ENCODE data around the gene RAPGEF5.

Gene RAPGEF5

DNA sequence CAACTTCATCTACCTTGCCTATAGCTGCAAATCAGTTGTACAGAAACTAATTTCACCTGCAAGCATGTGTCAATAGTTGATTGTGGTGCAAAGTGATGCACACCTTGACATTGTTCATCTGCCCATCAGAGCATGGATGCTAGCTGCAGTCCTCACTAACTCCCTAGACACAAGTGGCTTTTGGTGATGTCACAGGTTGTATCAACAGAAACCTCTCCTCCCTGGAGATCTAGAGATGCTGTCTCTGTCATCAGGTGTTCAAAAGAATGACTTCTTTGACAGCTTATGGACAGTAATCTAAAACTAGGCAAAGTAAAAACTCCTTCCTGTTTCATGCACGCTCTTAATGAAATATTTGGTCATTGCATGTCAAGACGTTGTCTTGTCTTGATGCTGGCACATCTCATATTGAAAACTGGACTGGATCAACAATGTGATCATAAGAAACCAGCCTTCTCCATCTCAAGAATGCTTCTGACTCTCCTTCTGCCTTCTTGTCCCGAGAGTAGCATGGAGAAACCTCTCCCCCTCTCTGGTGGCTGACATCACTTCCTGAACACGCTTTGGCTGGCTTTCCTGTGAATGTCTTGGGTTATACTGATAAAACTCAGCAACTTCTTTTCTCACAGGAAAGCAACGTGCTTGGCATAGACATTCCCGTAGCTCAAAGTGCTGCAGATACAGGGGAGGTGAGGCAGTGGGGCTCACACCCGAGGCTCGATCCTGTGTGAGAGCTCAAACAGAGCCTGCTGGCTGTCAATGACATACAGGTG, 235.1 kb downstream of the RAPGEF5 start:
- H3K36me3 ChIP-seq (ENCODE audit: control insufficient read depth, insufficient read depth, low read length), result no peaks in the 10 kb centered on the region
- H3K27me3 ChIP-seq (ENCODE audit: control insufficient read depth, insufficient read depth, low read length), result no peaks in the 10 kb centered on the region
- H3K4me3 ChIP-seq (ENCODE audit: low read length), result no peak overlapping the region
- H3K27ac ChIP-seq (ENCODE audit: low read depth, low read length), result no peak overlapping the region
- H3K4me1 ChIP-seq (ENCODE audit: control insufficient read depth, insufficient read depth, low read length), result no peaks in the 10 kb centered on the region
- H3K9ac ChIP-seq (ENCODE audit: low read length), result no peak overlapping the region

DNA sequence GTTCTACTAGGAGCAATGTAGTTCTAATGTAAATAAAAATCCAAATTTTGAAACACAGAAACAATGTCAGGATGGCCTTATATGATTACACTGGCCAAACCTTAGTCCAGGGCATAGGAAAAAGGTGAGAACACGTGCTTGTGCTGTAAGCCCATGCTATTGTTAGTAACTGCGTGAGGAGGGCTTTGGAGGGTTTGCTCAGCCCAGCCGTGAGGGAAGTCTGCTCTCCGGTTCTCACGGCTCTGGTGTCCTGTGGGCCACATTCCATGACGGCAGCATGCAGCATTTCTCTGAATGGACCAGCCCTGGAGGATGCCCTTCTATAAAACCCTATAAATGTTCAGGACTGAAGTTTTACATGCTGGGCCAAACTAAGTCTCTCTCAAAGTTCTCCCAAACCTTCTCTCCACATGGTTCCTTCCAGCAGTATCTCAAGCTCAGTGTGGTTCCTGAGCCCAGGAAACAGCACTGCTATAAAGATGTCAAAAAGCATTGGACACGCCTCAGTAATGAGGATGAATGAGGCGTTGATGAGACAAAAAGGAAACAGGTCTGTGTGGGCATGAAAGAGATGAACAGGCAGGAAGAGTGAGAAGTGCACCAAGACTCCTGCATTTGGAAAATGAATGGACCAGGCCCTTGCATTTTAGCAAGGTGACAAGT, 236.4 kb downstream of the RAPGEF5 start:
- no peaks in the 10 kb centered on the region for H3K36me3 ChIP-seq (ENCODE audit: control insufficient read depth, insufficient read depth, low read length)

DNA sequence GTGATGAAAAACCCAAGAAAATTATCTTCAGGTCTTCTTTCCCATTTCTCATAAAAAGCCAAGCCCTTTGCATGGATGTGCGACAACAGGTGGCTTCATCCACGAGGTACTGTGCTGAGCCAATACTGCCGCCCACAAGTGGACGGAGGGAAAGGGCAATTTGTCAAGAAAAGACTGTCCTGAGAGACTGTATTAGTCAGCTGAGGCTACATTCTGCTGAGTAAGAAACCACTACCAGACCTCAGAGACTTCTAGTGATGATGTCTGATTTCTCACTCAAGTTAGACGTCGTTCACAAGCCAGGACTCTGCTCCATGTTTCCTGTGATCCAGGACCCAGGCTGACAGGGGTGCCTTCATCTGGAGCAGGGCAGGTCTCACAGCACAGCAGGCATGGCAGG, 239.7 kb downstream of the RAPGEF5 start:
- H3K36me3 ChIP-seq (ENCODE audit: control insufficient read depth, insufficient read depth, low read length), result no peaks in the 10 kb centered on the region
- H3K4me3 ChIP-seq (ENCODE audit: low read length), result no peak overlapping the region
- H3K9ac ChIP-seq (ENCODE audit: low read length), result no peak overlapping the region
- no peaks in the 10 kb centered on the region for H3K4me1 ChIP-seq (ENCODE audit: control insufficient read depth, insufficient read depth, low read length)
- H3K27me3 ChIP-seq (ENCODE audit: control insufficient read depth, insufficient read depth, low read length), result no peaks in the 10 kb centered on the region
- no peak overlapping the region for H3K27ac ChIP-seq (ENCODE audit: low read depth, low read length)

More for the DNA sequence above, 236.4 kb downstream of the RAPGEF5 start:
- Histone ChIP-seq H3K4me3 (ENCODE audit: low read length) (no peak overlapping the region), H3K27ac (ENCODE audit: low read depth, low read length) (no peak overlapping the region), H3K4me1 (ENCODE audit: control insufficient read depth, insufficient read depth, low read length) (no peaks in the 10 kb centered on the region), H3K9ac (ENCODE audit: low read length) (no peak overlapping the region), H3K27me3 (ENCODE audit: control insufficient read depth, insufficient read depth, low read length) (no peaks in the 10 kb centered on the region)

DNA sequence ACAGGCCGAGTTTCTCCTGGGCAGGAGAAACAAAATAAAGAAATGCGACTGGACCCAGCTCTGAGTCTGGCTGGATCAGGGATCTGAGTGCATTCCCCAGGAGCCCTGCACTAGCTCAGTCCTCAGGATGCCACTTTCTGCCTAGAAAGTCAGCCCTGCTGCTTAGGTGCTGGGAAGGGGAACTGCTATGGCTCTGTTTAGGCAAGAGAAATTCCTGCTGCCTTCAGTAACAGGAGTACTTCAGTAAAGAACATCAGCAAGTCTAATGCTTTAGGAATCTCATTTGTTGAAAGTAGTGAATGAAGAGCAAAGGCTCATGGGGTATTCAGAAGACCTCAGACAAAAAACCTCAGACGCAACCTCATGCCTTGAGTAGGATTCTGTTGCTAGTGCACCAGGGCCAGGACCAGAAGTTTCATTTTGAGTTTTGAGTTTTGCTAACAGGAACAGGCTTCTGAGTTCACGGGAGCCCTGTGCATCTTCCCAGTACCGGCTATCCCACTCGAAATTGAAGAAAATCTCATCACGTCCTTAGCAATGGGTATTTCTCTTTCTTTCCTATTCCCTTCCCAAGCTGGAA, 240.4 kb downstream of the RAPGEF5 start:
- H3K27ac ChIP-seq (ENCODE audit: low read depth, low read length), result no peak overlapping the region
- no peaks in the 10 kb centered on the region for H3K36me3 ChIP-seq (ENCODE audit: control insufficient read depth, insufficient read depth, low read length)
- no peak overlapping the region for H3K4me3 ChIP-seq (ENCODE audit: low read length)
- H3K9ac ChIP-seq (ENCODE audit: low read length), result no peak overlapping the region
- H3K27me3 ChIP-seq (ENCODE audit: control insufficient read depth, insufficient read depth, low read length), result no peaks in the 10 kb centered on the region
- H3K4me1 ChIP-seq (ENCODE audit: control insufficient read depth, insufficient read depth, low read length), result no peaks in the 10 kb centered on the region

- Histone ChIP-seq H3K27me3 (ENCODE audit: control insufficient read depth, insufficient read depth, low read length) (no peaks in the 10 kb centered on the region), H3K27ac (ENCODE audit: low read depth, low read length) (no peak overlapping the region), H3K9ac (ENCODE audit: low read length) (no peak overlapping the region), H3K4me3 (ENCODE audit: low read length) (no peak overlapping the region), H3K36me3 (ENCODE audit: control insufficient read depth, insufficient read depth, low read length) (no peaks in the 10 kb centered on the region), H3K4me1 (ENCODE audit: control insufficient read depth, insufficient read depth, low read length) (no peaks in the 10 kb centered on the region)
Measured at GRCh38 chr7:22115689-22116088, 241.3 kb downstream of the RAPGEF5 start.

DNA sequence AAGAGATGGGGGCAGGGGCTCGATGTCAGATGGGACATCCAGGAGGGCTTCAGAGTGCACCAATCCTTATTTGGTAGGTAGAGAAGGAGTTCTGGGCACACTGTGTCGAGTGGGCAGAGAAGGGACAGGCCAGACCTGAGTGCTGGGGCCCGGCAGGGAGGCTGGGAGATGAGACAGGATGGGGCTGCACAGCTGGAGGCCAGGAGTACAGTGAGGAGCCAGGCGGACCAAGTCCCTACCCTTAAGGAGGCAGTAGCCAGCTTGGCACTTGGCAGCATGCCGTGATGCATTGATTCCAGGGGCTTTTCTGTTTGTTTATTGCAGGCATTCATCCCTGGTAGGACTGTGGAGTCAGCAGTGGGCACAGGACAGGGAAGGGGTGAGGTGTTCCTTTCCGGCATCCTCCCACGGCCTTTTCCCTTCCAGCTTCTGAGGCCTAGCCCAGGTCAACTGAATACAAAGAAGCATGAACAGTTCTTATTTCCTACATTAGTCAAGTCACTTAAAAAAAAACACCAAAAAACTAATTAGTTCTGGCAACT, 242.4 kb downstream of the RAPGEF5 start:
- no peak overlapping the region for H3K27ac ChIP-seq (ENCODE audit: low read depth, low read length)
- no peaks in the 10 kb centered on the region for H3K4me1 ChIP-seq (ENCODE audit: control insufficient read depth, insufficient read depth, low read length)
- H3K27me3 ChIP-seq (ENCODE audit: control insufficient read depth, insufficient read depth, low read length), result no peaks in the 10 kb centered on the region

GRCh38 chr7:22113041-22113440, 243.9 kb downstream of the RAPGEF5 start:
- Histone ChIP-seq H3K4me3 (ENCODE audit: low read length) (no peak overlapping the region), H3K9ac (ENCODE audit: low read length) (no peak overlapping the region), H3K36me3 (ENCODE audit: control insufficient read depth, insufficient read depth, low read length) (no peaks in the 10 kb centered on the region), H3K4me1 (ENCODE audit: control insufficient read depth, insufficient read depth, low read length) (no peaks in the 10 kb centered on the region), H3K27ac (ENCODE audit: low read depth, low read length) (no peak overlapping the region), H3K27me3 (ENCODE audit: control insufficient read depth, insufficient read depth, low read length) (no peaks in the 10 kb centered on the region)

More for the DNA sequence above, 242.4 kb downstream of the RAPGEF5 start:
- H3K36me3 ChIP-seq (ENCODE audit: control insufficient read depth, insufficient read depth, low read length), result no peaks in the 10 kb centered on the region
- H3K9ac ChIP-seq (ENCODE audit: low read length), result no peak overlapping the region
- no peak overlapping the region for H3K4me3 ChIP-seq (ENCODE audit: low read length)

GRCh38 chr7:22111661-22112060, 245.3 kb downstream of the RAPGEF5 start:
- Histone ChIP-seq H3K36me3 (ENCODE audit: control insufficient read depth, insufficient read depth, low read length) (no peaks in the 10 kb centered on the region), H3K9ac (ENCODE audit: low read length) (no peak overlapping the region), H3K4me3 (ENCODE audit: low read length) (no peak overlapping the region), H3K4me1 (ENCODE audit: control insufficient read depth, insufficient read depth, low read length) (no peaks in the 10 kb centered on the region), H3K27ac (ENCODE audit: low read depth, low read length) (no peak overlapping the region), H3K27me3 (ENCODE audit: control insufficient read depth, insufficient read depth, low read length) (no peaks in the 10 kb centered on the region)

- H3K27me3 ChIP-seq (ENCODE audit: control insufficient read depth, insufficient read depth, low read length), result no peaks in the 10 kb centered on the region
- H3K27ac ChIP-seq (ENCODE audit: low read depth, low read length), result no peak overlapping the region
- H3K36me3 ChIP-seq (ENCODE audit: control insufficient read depth, insufficient read depth, low read length), result no peaks in the 10 kb centered on the region
- no peak overlapping the region for H3K9ac ChIP-seq (ENCODE audit: low read length)
- H3K4me1 ChIP-seq (ENCODE audit: control insufficient read depth, insufficient read depth, low read length), result no peaks in the 10 kb centered on the region
- H3K4me3 ChIP-seq (ENCODE audit: low read length), result no peak overlapping the region
Measured at GRCh38 chr7:22110881-22111280, 246.1 kb downstream of the RAPGEF5 start.

GRCh38 chr7:22110227-22110839, 246.6 kb downstream of the RAPGEF5 start:
- Histone ChIP-seq H3K27ac (ENCODE audit: low read depth, low read length) (no peak overlapping the region), H3K27me3 (ENCODE audit: control insufficient read depth, insufficient read depth, low read length) (no peaks in the 10 kb centered on the region), H3K4me3 (ENCODE audit: low read length) (no peak overlapping the region), H3K36me3 (ENCODE audit: control insufficient read depth, insufficient read depth, low read length) (no peaks in the 10 kb centered on the region), H3K9ac (ENCODE audit: low read length) (no peak overlapping the region), H3K4me1 (ENCODE audit: control insufficient read depth, insufficient read depth, low read length) (no peaks in the 10 kb centered on the region)

DNA sequence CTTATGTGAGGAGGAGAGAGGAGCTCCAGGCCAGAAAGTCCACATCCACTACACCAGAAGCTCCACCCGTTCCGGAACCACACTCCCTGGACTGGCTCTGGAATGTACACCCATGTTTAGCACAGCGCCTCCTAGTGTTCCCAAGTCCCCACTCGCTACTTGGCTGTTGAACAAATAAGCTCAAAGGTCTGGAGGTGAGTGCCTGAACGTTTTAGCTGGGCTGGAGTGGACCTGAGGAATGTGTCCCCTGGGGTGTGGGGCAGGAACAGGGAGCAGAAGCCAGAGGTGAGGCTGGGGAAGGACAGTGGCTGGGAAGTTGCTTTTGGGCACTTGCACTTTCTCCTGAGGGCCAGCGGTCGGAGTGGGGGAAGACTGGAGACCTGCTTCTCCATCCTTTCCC, 247.2 kb downstream of the RAPGEF5 start:
- Histone ChIP-seq H3K4me3 (ENCODE audit: low read length) (no peak overlapping the region), H3K36me3 (ENCODE audit: control insufficient read depth, insufficient read depth, low read length) (no peaks in the 10 kb centered on the region), H3K4me1 (ENCODE audit: control insufficient read depth, insufficient read depth, low read length) (no peaks in the 10 kb centered on the region), H3K27ac (ENCODE audit: low read depth, low read length) (no peak overlapping the region), H3K27me3 (ENCODE audit: control insufficient read depth, insufficient read depth, low read length) (no peaks in the 10 kb centered on the region), H3K9ac (ENCODE audit: low read length) (no peak overlapping the region)

DNA sequence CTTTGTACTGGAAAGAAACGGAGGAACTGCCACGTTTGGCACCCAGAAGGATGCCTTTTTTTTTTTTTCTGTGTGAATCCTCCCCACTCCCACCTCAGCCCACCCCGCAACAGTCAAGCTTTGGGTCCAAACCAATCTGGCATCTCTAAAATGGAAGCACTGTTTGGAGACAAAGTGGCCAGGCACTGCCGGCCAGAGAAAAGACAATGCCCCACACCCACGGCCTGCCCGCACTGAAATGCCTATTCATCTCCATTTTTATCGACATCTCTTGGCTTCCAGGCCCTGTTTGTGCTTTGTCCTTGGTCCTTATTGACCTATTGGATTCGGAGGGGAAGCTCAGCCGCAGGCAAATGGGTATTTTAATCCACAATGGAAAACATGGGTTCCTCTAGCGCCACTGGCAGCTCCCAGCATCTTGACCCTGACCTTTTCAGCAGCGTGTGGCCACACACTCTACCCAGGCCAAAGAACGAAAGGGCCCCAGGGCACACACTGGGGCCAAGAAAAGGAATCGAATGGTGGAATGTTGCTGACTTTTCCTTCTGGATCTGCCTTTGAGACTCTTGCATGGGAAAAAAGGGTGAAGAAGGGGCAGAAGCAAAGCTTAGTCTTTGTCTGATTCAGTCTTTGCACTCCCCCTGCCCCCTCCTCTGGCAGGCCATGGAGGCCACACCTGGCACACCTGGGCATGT, 248.7 kb downstream of the RAPGEF5 start:
- Histone ChIP-seq H3K9ac (ENCODE audit: low read length) (no peak overlapping the region), H3K27me3 (ENCODE audit: control insufficient read depth, insufficient read depth, low read length) (no peaks in the 10 kb centered on the region), H3K27ac (ENCODE audit: low read depth, low read length) (no peak overlapping the region), H3K4me3 (ENCODE audit: low read length) (no peak overlapping the region), H3K4me1 (ENCODE audit: control insufficient read depth, insufficient read depth, low read length) (no peaks in the 10 kb centered on the region), H3K36me3 (ENCODE audit: control insufficient read depth, insufficient read depth, low read length) (no peaks in the 10 kb centered on the region)

Measured in rectal smooth muscle tissue (tissue), 1 donor.